GM18861 (cell line): ENCODE measurements around the gene ANGEL1.

Experiments
- ATAC-seq: cut with Tn5 transposase; IDR thresholded peaks from one replicate; pipeline ENCODE4 v1.9.1; 2021; ENCODE audit not compliant: unreplicated experiment

ANGEL1 gene

DNA sequence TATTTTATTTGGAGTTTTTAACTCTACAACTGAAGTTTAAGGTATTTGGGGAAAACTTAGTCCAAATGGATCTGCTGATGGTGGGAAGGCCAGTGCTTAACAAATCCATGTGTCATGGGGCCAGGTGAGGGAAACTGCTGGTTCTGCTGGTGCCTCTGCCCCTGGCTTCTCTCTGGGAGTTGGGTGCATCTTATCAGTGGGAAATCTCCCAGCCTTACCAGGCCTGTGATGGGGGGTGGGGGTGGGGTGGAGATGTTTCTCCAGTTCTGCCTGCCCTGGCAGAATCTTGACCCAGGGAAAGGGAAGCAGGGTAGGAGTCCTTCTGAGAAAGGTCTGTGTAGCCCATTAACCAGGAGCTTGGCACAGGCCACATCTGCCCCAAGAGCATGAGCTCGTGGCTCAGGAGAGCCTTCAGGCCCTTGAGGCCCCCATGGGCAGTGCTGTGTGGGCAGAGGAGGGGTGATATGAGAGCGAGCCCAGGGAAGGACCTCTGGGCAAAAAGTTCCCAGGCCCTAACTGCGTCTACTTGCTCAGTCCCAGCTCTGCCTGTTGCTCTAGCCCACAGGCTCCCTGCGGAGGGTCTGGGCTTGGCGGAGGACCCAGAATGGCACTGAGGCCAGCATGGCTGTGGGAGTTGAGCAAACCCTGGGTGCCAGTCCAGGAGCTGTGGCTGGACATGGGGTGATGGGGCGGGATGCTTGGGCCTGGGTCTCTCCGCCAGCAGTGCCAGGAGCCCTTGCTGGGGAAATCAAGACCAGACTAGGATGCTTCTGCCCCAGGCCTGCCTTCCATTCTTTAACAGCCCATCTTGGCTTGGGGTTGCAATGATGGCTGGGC lies 33.2 kb downstream of the ANGEL1 start:
- no peak for ATAC-seq

GRCh38 chr14:76778546-76779215 lies 34.0 kb downstream of the ANGEL1 start:
- no peak for ATAC-seq

- no peak for ATAC-seq
Observed at GRCh38 chr14:76777721-76778120, 35.0 kb downstream of the ANGEL1 start.

DNA sequence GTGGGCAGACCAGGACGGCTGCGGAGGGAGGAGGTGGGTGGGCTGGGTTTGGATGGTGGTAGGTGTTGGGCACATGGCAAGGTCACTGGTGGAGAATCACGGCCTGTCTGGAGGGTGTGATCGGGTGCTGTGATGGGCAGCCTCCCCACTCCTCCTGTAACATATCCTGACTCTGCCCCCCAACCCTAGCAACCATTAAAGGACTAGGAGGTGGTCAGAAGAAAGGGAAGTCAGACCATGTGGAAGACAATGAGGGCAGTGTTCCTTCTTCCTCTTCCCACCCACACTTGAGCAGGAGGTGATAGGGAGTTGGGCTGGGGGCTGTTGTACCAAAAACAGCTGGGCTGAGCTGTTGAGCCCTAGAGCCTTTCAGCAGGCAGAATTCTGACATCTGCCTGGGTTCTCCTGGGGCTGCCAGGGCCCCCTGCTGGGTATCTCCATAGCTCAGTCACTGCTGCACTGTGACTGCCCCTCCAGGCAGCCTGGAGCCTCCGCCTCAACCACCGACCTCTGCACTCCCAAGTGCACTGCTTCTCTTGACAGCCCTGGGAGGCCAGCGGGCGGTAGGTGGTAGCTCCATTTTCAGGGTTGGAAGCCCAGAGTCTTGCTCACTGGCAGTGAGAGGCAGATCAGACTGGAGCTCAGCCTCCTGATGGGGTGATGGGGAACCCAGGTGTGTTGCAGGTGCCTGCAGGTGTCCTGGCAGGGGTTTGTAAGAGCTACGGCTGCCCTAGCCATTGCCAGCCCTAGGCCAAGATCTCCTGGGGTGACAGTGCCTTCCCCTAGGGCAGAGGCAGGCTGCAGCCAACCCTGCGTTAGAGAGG lies 36.0 kb downstream of the ANGEL1 start:
- no peak for ATAC-seq

DNA sequence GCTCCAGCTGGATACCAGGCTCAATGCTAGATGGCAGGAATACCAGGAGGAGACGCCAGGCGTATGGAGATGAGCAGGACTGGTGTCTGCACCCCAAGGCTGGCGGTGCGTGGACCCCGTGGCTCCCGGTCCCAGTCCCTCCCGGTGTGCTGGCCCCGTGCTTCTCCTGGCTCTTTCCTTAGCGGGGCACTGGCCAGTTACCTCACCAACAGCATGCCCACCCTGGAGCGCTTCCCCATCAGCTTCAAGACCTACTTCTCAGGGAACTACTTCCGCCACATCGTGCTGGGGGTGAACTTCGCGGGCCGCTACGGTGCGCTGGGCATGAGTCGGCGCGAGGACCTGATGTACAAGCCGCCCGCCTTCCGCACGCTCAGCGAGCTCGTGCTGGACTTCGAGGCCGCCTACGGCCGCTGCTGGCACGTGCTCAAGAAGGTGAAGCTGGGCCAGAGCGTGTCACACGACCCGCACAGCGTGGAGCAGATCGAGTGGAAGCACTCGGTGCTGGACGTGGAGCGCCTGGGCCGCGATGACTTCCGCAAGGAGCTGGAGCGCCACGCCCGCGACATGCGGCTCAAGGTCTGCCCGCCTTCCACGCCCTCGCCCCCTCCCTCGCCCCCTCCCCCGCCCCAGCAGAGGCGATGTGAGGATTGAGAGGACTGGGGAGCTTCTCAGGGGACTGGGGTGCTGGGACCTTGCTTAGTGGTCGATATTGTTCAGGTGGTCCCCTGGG lies 36.8 kb downstream of the ANGEL1 start:
- no peak for ATAC-seq

DNA sequence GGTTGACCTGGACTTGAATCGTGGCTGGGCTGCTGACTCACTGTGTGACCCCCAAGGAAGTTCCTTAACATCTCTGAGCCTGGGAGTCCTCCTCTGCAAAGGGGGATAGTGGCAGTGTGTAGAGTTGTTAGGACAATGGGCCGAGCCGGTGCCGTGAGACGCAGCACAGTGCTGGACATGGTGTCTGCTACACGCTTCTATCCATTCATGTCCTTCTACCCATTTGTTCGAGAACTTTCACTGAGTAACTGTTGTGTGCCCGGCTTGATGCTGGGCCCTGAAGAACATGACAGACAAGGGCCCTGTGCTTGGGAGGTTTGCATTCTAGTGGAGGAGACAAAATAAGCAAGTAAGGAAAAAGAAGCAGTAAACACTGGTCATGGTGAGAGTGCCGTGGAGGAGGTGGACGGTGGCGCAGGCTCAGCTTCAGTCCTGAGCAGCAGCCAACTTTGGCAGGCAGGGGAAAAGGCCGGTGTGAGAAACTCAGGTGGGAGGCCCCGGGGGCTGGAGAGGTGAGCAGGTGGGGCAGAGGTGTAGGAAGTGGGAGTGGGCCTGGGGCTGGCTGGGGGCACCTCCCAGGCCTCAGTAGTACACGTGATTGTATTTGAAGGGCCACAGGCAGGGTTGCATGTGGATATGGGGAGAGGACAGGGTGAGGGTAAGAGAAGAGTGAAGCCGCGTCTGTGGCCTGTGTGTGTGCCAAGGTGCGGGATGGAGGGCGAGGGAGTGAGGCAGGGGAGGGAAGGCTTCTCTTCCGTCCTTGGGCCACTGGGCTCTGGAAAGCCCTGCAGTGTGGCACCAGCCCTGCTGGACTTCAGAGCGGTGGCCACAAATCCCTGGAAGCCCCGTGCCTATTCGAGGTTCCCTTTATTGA lies 37.6 kb downstream of the ANGEL1 start:
- no peak for ATAC-seq

- ATAC-seq, result no peak
Observed at GRCh38 chr14:76773956-76774820, 38.5 kb downstream of the ANGEL1 start.

DNA sequence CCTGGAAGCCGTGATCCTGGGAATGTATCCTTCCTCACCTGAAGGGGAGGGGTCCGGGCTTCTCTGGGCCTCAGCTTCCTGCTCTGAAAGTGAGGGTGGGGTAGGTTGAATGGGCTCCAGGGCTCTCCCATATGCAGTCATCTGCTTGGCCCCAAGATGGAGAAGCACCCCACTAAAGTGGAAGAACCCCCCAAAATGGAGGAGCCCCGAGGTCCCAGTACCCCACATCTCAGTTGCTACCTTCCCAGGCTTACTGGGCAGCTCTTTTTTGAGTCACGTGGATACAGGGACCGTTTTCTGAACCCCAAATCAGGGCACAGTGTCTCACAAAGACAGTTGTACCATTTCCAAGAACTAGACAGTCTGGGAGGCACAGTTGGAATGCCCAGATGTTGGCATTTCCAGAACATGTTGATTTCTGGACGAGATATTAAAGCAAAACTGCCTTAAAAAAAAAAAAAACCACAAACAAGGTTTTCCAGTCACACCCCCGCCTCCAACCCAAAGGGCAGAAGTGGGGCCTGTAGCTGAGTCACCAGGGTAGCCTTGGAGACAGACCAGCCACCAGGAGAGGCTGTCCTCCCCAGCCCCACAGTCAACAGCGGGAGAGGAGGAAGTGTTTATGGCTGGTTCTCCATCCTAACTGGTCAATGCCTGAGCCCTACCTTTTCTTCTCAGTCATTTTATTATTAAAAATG lies 39.3 kb downstream of the ANGEL1 start:
- ATAC-seq, result no peak

- ATAC-seq, result no peak
Observed at GRCh38 chr14:76772300-76773187, 40.1 kb downstream of the ANGEL1 start.

- no peak for ATAC-seq
Observed at GRCh38 chr14:76771437-76771980, 41.2 kb downstream of the ANGEL1 start.

GRCh38 chr14:76770521-76771436 lies 41.9 kb downstream of the ANGEL1 start:
- ATAC-seq, result no peak

GRCh38 chr14:76769636-76770292 lies 42.9 kb downstream of the ANGEL1 start:
- no peak for ATAC-seq

GRCh38 chr14:76768671-76769500 lies 43.8 kb downstream of the ANGEL1 start:
- ATAC-seq, result no peak
